Measurements from ENCODE around the gene COLEC11. TPM values are rescaled to one million over a fixed set of nuclear protein-coding genes. Genes with fewer than 3 reads are reported as not detected.

COLEC11 gene
- total RNA-seq, 1 experiment from 2014 or later, result 0.39 TPM

DNA sequence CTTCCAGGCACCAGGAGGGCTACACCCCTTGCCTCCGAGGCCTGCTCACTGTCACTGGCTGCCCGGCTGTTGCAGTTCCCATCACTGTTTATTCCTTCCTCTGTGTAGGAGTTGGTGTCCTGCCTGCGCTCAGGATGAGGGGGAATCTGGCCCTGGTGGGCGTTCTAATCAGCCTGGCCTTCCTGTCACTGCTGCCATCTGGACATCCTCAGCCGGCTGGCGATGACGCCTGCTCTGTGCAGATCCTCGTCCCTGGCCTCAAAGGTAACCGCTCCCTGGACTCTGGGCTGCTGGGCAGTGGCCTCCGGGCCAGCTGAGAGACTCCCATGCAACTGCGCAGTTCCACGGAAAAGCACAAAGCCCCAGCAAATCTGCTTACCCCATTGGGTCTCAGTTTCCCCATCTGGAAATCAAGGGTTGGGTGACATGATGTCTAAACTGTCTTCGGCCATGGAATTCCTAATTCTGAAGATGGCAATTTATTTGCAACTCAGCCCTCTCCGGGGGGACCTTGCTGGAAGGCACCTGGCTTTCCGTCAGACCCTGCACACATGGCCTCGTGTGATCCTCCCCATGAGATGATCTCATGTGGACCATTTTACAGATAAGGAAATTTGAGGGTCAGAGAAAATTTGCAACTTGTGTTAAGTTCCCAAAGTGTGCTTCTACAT lies 9.4 kb downstream of the COLEC11 start:
- no peak overlapping the region for H2BK5ac ChIP-seq (ENCODE audit: insufficient read length, low read length)
- H3K4ac ChIP-seq (ENCODE audit: low read depth, low read length), result no peak overlapping the region
- no peak overlapping the region for H3K4me2 ChIP-seq (ENCODE audit: insufficient read depth, insufficient read length, low read length)
- H4K5ac ChIP-seq (ENCODE audit: insufficient read length, low read depth, low read length), result no peak overlapping the region
- H3K18ac ChIP-seq (ENCODE audit: insufficient read length, low read depth, low read length), result no peak overlapping the region
- H4K8ac ChIP-seq (replicated peaks; ENCODE audit: insufficient read length, low read depth, low read length), result no peak overlapping the region
- peaks cover 0 to 8% of the 10 kb centered on the region in 2 experiments; a peak in 1 of 4 replicates for H3K4me1 Mint-ChIP-seq
- no peak overlapping the region for H3K23ac ChIP-seq (ENCODE audit: insufficient read length, low read depth, low read length)
- no peak overlapping the region for H2BK12ac ChIP-seq (ENCODE audit: insufficient read length, low read depth, low read length)
- H3K4me3 Mint-ChIP-seq, result no peak overlapping the region
- H3K9ac ChIP-seq (ENCODE audit: extremely low read depth, insufficient read length, low read length), result no peak overlapping the region
- no CpG with 5 or more reads among the region's 16 CpGs for WGBS (ENCODE audit: extremely low coverage, insufficient read length, low lambda C conversion rate)
- H4K91ac ChIP-seq (ENCODE audit: insufficient read length, low read depth, low read length), result no peak overlapping the region
- no peak overlapping the region for H3K27ac ChIP-seq (ENCODE audit: insufficient read length, low read depth, low read length)
- H2AK5ac ChIP-seq (ENCODE audit: insufficient read length, low read length), result no peak overlapping the region
- H2BK20ac ChIP-seq (ENCODE audit: low read depth, low read length, poor library complexity, severe bottlenecking), result no peak overlapping the region
- no peak overlapping the region for H3T11ph ChIP-seq (ENCODE audit: low read length)
- H3K4me1 ChIP-seq (ENCODE audit: insufficient read depth, low read length), result no peaks in the 10 kb centered on the region
- no peaks in the 10 kb centered on the region for H4K20me1 ChIP-seq (ENCODE audit: control insufficient read depth, insufficient read depth, insufficient read length)
- no peak overlapping the region for H3K14ac ChIP-seq (ENCODE audit: insufficient read depth, low read length)
- H3K23me2 ChIP-seq (ENCODE audit: insufficient read length, low read depth, low read length, poor library complexity, severe bottlenecking), result no peaks in the 10 kb centered on the region
- H3K9me3 ChIP-seq (ENCODE audit: control insufficient read depth, low read depth, low read length), result no peaks in the 10 kb centered on the region
- DNase-seq, result no peak
- H3K27ac Mint-ChIP-seq, result no peak overlapping the region
- H3K9me3 Mint-ChIP-seq, result no peaks in the 10 kb centered on the region; a peak in 1 of 5 replicates
- H3K27me3 Mint-ChIP-seq (ENCODE audit: low read depth), result peaks cover 5% of the 10 kb centered on the region
- H3K36me3 Mint-ChIP-seq (ENCODE audit: insufficient read depth in 1 of 3, low read depth in 3 of 3), result no peaks in the 10 kb centered on the region
- no peak overlapping the region for H2BK15ac ChIP-seq (ENCODE audit: low read depth, low read length)
- TF ChIP-seq, protein P1, sequence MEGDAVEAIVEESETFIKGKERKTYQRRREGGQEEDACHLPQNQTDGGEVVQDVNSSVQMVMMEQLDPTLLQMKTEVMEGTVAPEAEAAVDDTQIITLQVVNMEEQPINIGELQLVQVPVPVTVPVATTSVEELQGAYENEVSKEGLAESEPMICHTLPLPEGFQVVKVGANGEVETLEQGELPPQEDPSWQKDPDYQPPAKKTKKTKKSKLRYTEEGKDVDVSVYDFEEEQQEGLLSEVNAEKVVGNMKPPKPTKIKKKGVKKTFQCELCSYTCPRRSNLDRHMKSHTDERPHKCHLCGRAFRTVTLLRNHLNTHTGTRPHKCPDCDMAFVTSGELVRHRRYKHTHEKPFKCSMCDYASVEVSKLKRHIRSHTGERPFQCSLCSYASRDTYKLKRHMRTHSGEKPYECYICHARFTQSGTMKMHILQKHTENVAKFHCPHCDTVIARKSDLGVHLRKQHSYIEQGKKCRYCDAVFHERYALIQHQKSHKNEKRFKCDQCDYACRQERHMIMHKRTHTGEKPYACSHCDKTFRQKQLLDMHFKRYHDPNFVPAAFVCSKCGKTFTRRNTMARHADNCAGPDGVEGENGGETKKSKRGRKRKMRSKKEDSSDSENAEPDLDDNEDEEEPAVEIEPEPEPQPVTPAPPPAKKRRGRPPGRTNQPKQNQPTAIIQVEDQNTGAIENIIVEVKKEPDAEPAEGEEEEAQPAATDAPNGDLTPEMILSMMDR (conservative IDR thresholded peaks at IDR 0.05), result no peak
- H3K79me2 ChIP-seq (ENCODE audit: insufficient read depth, low read length), result no peaks in the 10 kb centered on the region
- H2BK120ac ChIP-seq (ENCODE audit: low read depth, low read length, poor library complexity, severe bottlenecking), result no peak overlapping the region
- no peaks in the 10 kb centered on the region for H3K27me3 ChIP-seq (ENCODE audit: insufficient read depth, low read length)
- H3K79me1 ChIP-seq (ENCODE audit: insufficient read depth, low read depth, low read length, poor library complexity, severe bottlenecking), result no peaks in the 10 kb centered on the region
- H3K56ac ChIP-seq (ENCODE audit: insufficient read length, low read depth, low read length), result no peak overlapping the region
- H2AFZ ChIP-seq (ENCODE audit: low read length), result no peak overlapping the region

Measured in H9 (cell line).